HEK293 (cell line): ENCODE results near the gene FSD1.

Experiments
- FEZF1 ChIP-seq: fragments of 450-650 bp; formaldehyde crosslinking; IDR thresholded peaks from 2 replicates; pipeline ENCODE4 v1.5.1; 2016; ENCODE audit warnings: missing biosample characterization, missing genetic modification characterization
- MYNN ChIP-seq: fragments of 450-650 bp; formaldehyde crosslinking; IDR thresholded peaks from 2 replicates; pipeline ENCODE4 v1.5.1; 2016; ENCODE audit warnings: missing biosample characterization, missing genetic modification characterization, borderline replicate concordance
- PRDM1 ChIP-seq: fragments of 450-650 bp; formaldehyde crosslinking; IDR thresholded peaks from 2 replicates; pipeline ENCODE4; 2016; ENCODE audit warnings: missing biosample characterization, missing genetic modification characterization
- SALL2 ChIP-seq: fragments of 450-650 bp; formaldehyde crosslinking; IDR thresholded peaks from 2 replicates; pipeline ENCODE4 v1.5.0; 2017; ENCODE audit warnings: missing biosample characterization, mild to moderate bottlenecking, missing genetic modification characterization, borderline replicate concordance
- ZEB2 ChIP-seq: fragments of 450-650 bp; formaldehyde crosslinking; IDR thresholded peaks from 2 replicates; pipeline ENCODE4 v1.5.1; 2016; ENCODE audit warnings: missing biosample characterization, missing genetic modification characterization
- ZNF184 ChIP-seq: fragments of 450-650 bp; IDR thresholded peaks from 2 replicates; pipeline ENCODE4 v1.5.1; 2018; ENCODE audit warnings: missing biosample characterization, mild to moderate bottlenecking, missing genetic modification characterization
- ZNF274 ChIP-seq, 2 experiments: fragments of 200-500 bp in 1 of 2; fragments of 450-650 bp in 1 of 2; sonication (Bioruptor generic) in 1 of 2; formaldehyde crosslinking in 1 of 2; IDR thresholded peaks; 2 replicates each; pipeline versions ENCODE4 v1.5.1 to v1.6.1; 2014 to 2016; ENCODE audit warnings: borderline replicate concordance in 1 of 2, inconsistent platforms in 1 of 2, low read length in 1 of 2, missing biosample characterization in 1 of 2, missing genetic modification characterization in 1 of 2
- ZNF623 ChIP-seq: fragments of 450-650 bp; formaldehyde crosslinking; IDR thresholded peaks from 2 replicates; pipeline ENCODE4 v1.5.1; 2016; ENCODE audit warnings: missing biosample characterization, missing genetic modification characterization
- ZNF654 ChIP-seq: fragments of 450-650 bp; formaldehyde crosslinking; IDR thresholded peaks from 2 replicates; pipeline ENCODE4 v1.5.1; 2016; ENCODE audit warnings: low read depth, missing biosample characterization, missing genetic modification characterization
- TF ChIP-seq, protein P1 (sequence below): fragments of 450-650 bp; formaldehyde crosslinking; IDR thresholded peaks from 2 replicates; pipeline ENCODE4 v1.5.1; 2016; ENCODE audit warnings: missing biosample characterization, missing genetic modification characterization
- TF ChIP-seq, protein P2 (sequence below): fragments of 450-650 bp; formaldehyde crosslinking; IDR thresholded peaks from 2 replicates; pipeline ENCODE4 v1.5.1; 2016; ENCODE audit warnings: missing biosample characterization, missing genetic modification characterization, low read depth
- TF ChIP-seq, protein P3 (sequence below): fragments of 450-650 bp; formaldehyde crosslinking; IDR thresholded peaks from 2 replicates; pipeline ENCODE4 v1.5.1; 2017; ENCODE audit warnings: missing biosample characterization, missing genetic modification characterization

DNA sequence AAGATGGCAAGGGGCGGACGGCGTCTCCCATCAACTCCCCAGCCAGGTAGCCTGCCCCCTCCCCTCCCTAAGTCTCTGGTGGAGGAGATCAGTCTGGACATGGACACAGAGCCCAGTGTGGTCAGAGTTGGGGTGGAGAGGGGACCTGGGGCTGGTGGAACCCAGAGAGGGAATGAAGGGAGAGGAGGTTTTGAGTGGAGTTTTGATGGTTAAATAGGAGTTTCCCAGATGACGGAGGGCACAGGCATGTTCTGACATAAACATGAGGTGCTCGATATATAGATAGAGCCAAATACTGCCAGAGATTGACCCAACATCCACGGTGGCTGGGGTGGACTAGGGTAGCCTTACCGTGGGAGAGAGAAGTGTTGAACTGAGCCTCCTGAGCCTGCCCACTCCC is 14.1 kb downstream of the FSD1 start:
- TF ChIP-seq, protein P1, sequence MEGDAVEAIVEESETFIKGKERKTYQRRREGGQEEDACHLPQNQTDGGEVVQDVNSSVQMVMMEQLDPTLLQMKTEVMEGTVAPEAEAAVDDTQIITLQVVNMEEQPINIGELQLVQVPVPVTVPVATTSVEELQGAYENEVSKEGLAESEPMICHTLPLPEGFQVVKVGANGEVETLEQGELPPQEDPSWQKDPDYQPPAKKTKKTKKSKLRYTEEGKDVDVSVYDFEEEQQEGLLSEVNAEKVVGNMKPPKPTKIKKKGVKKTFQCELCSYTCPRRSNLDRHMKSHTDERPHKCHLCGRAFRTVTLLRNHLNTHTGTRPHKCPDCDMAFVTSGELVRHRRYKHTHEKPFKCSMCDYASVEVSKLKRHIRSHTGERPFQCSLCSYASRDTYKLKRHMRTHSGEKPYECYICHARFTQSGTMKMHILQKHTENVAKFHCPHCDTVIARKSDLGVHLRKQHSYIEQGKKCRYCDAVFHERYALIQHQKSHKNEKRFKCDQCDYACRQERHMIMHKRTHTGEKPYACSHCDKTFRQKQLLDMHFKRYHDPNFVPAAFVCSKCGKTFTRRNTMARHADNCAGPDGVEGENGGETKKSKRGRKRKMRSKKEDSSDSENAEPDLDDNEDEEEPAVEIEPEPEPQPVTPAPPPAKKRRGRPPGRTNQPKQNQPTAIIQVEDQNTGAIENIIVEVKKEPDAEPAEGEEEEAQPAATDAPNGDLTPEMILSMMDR (tag by site-specific recombination): no peak
- TF ChIP-seq FEZF1 (no peak), MYNN (tag by site-specific recombination) (no peak), SALL2 (tag by site-specific recombination) (no peak), PRDM1 (tag by site-specific recombination) (no peak), ZEB2 (no peak), ZNF184 (no peak), ZNF623 (no peak), ZNF654 (tag by site-specific recombination) (no peak), ZNF274 (IDR thresholded peaks at IDR 0.05; ENCODE audit: low read length) (no peak), ZNF274 (tag by site-specific recombination; IDR thresholded peaks at IDR 0.05; ENCODE audit: borderline replicate concordance) (no peak)
- TF ChIP-seq, protein P2, sequence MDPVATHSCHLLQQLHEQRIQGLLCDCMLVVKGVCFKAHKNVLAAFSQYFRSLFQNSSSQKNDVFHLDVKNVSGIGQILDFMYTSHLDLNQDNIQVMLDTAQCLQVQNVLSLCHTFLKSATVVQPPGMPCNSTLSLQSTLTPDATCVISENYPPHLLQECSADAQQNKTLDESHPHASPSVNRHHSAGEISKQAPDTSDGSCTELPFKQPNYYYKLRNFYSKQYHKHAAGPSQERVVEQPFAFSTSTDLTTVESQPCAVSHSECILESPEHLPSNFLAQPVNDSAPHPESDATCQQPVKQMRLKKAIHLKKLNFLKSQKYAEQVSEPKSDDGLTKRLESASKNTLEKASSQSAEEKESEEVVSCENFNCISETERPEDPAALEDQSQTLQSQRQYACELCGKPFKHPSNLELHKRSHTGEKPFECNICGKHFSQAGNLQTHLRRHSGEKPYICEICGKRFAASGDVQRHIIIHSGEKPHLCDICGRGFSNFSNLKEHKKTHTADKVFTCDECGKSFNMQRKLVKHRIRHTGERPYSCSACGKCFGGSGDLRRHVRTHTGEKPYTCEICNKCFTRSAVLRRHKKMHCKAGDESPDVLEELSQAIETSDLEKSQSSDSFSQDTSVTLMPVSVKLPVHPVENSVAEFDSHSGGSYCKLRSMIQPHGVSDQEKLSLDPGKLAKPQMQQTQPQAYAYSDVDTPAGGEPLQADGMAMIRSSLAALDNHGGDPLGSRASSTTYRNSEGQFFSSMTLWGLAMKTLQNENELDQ (tag by site-specific recombination): no peak
- TF ChIP-seq, protein P3, sequence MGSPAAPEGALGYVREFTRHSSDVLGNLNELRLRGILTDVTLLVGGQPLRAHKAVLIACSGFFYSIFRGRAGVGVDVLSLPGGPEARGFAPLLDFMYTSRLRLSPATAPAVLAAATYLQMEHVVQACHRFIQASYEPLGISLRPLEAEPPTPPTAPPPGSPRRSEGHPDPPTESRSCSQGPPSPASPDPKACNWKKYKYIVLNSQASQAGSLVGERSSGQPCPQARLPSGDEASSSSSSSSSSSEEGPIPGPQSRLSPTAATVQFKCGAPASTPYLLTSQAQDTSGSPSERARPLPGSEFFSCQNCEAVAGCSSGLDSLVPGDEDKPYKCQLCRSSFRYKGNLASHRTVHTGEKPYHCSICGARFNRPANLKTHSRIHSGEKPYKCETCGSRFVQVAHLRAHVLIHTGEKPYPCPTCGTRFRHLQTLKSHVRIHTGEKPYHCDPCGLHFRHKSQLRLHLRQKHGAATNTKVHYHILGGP: no peak
